ENCODE results near the gene FRS3.

DNA sequence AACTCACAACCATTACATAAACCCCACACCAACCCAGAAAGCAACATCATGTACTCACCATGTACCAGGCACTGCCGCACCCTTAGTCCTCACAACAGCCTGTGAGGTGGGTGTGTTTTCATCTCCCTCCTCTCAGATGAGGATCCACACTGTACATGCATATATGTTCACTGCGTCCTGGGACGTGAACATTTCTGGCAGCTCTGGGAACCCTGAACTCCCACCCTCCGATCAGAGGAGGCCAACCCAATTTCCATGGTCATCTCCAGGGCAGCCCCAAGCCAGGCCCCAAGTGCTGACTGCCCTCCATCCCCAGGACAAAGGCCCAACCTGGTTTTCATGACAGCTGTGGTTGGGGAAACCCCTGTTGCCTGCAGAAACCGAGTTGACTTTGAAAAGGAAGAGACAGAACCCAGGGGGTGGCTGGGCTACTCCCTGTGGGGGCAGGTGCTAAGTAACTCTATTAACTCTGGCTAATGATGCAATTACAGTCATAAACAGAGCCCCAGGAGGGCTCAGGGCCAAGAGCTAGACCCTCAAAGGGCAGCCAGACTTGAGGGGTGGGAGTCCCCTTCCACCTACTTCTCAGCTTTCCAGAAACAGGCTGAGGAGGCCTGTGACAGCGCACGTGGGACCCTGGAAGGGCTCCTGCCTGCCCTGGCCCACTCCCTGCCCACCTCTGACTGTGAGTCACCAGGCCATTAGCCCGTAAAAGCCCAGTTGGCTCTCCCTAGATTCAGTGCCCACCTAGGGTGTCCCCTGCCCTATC lies 46.9 kb downstream of the FRS3 start:
- TF ChIP-seq, protein P1, sequence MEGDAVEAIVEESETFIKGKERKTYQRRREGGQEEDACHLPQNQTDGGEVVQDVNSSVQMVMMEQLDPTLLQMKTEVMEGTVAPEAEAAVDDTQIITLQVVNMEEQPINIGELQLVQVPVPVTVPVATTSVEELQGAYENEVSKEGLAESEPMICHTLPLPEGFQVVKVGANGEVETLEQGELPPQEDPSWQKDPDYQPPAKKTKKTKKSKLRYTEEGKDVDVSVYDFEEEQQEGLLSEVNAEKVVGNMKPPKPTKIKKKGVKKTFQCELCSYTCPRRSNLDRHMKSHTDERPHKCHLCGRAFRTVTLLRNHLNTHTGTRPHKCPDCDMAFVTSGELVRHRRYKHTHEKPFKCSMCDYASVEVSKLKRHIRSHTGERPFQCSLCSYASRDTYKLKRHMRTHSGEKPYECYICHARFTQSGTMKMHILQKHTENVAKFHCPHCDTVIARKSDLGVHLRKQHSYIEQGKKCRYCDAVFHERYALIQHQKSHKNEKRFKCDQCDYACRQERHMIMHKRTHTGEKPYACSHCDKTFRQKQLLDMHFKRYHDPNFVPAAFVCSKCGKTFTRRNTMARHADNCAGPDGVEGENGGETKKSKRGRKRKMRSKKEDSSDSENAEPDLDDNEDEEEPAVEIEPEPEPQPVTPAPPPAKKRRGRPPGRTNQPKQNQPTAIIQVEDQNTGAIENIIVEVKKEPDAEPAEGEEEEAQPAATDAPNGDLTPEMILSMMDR (IDR thresholded peaks at IDR 0.05; ENCODE audit: low read depth, low read length): no peak
- TF ChIP-seq POLR2A (IDR thresholded peaks at IDR 0.05; ENCODE audit: extremely low read depth, insufficient read length) (no peak), MYC (IDR thresholded peaks at IDR 0.05; ENCODE audit: low read depth, low read length) (no peak)
